ENCODE results near the gene TTC27. TPM values are rescaled to one million over a fixed set of nuclear protein-coding genes. Genes with fewer than 3 reads are reported as not detected.

TTC27 gene
- total and polyA plus RNA-seq, 2 of the 13 experiments (the other 11 are each of a cell fraction or from before 2014, with no cell fraction given) = 26.7 to 44.7 TPM

GRCh38 chr2:32849456-32850194 lies 221.8 kb downstream of the TTC27 start (continued):
- TF ChIP-seq ZNF574 (CRISPR knock-in tag; IDR thresholded peaks at IDR 0.05) (no peak), ZBTB40 (IDR thresholded peaks at IDR 0.05) (no peak), ZBTB40 (CRISPR knock-in tag; IDR thresholded peaks at IDR 0.05) (no peak), MTF1 (CRISPR knock-in tag; IDR thresholded peaks at IDR 0.05) (no peak), PRPF4 (IDR thresholded peaks at IDR 0.05; ENCODE audit: low read depth, low read length, poor library complexity, severe bottlenecking) (no peak), LCORL (IDR thresholded peaks at IDR 0.05) (no peak), LCORL (CRISPR knock-in tag; IDR thresholded peaks at IDR 0.05) (no peak), ZBTB43 (CRISPR knock-in tag; conservative IDR thresholded peaks at IDR 0.05) (no peak), ZNF878 (CRISPR knock-in tag; IDR thresholded peaks at IDR 0.05) (no peak), CREB1 (IDR thresholded peaks at IDR 0.05) (no peak), CREB1 (CRISPR knock-in tag; IDR thresholded peaks at IDR 0.05) (no peak)

Measured in HepG2 (cell line).